ENCODE data around the gene MTRF1L.
"Not testable (repeated sequence)": the region's sequence is repeated elsewhere in the genome, so short reads cannot be mapped to it uniquely, and the experiment has no call there.

Gene MTRF1L

GRCh38 chr6:153003366-153003690, 819 bp upstream of the MTRF1L start:
- peak overlapping the region; percentile 86 for H3K27ac ChIP-seq
- TF ChIP-seq CTCF (conservative IDR thresholded peaks at IDR 0.05) (no peak), ZFX (IDR thresholded peaks at IDR 0.05) (no peak)

GRCh38 chr6:153001767-153002612, 519 bp downstream of the MTRF1L start:
- peak overlapping the region; percentile 86 for H3K27ac ChIP-seq
- TF ChIP-seq CTCF (conservative IDR thresholded peaks at IDR 0.05) (no peak; the same call in 1 of the 2 replicates), ZFX (IDR thresholded peaks at IDR 0.05) (no peak; the same call in 1 of the 2 replicates)

GRCh38 chr6:153000790-153001189, 1.7 kb downstream of the MTRF1L start:
- not testable (repeated sequence) for H3K27ac ChIP-seq

- no peak overlapping the region for H3K27ac ChIP-seq
- no peak for TF ChIP-seq CTCF (conservative IDR thresholded peaks at IDR 0.05)
- TF ChIP-seq ZFX (IDR thresholded peaks at IDR 0.05), result no peak
Measured at GRCh38 chr6:153000243-153000642, 2.3 kb downstream of the MTRF1L start.

GRCh38 chr6:152999538-152999937, 3.0 kb downstream of the MTRF1L start:
- H3K27ac ChIP-seq, result not testable (repeated sequence)

GRCh38 chr6:152993847-152994246, 8.7 kb downstream of the MTRF1L start:
- TF ChIP-seq CTCF (conservative IDR thresholded peaks at IDR 0.05) (no peak), ZFX (IDR thresholded peaks at IDR 0.05) (no peak)
- no peak overlapping the region for H3K27ac ChIP-seq

- H3K27ac ChIP-seq, result no peak overlapping the region
- peak; percentile 11; the same call in 1 of the 2 replicates for TF ChIP-seq CTCF (conservative IDR thresholded peaks at IDR 0.05)
- TF ChIP-seq ZFX (IDR thresholded peaks at IDR 0.05), result no peak
Measured at GRCh38 chr6:152993431-152993830, 9.1 kb downstream of the MTRF1L start.

GRCh38 chr6:152986978-152987377, 15.5 kb downstream of the MTRF1L start:
- TF ChIP-seq CTCF (conservative IDR thresholded peaks at IDR 0.05), result no peak
- no peak overlapping the region for H3K27ac ChIP-seq

- peak overlapping the region; percentile 46 for H3K27ac ChIP-seq
Measured at GRCh38 chr6:152985300-152985699, 17.2 kb downstream of the MTRF1L start.
